ENCODE results near the gene CLIC3. TPM values are rescaled to one million over a fixed set of nuclear protein-coding genes. Genes with fewer than 3 reads are reported as not detected.

Gene CLIC3
- polyA plus RNA-seq, 1 donor: not detected

DNA sequence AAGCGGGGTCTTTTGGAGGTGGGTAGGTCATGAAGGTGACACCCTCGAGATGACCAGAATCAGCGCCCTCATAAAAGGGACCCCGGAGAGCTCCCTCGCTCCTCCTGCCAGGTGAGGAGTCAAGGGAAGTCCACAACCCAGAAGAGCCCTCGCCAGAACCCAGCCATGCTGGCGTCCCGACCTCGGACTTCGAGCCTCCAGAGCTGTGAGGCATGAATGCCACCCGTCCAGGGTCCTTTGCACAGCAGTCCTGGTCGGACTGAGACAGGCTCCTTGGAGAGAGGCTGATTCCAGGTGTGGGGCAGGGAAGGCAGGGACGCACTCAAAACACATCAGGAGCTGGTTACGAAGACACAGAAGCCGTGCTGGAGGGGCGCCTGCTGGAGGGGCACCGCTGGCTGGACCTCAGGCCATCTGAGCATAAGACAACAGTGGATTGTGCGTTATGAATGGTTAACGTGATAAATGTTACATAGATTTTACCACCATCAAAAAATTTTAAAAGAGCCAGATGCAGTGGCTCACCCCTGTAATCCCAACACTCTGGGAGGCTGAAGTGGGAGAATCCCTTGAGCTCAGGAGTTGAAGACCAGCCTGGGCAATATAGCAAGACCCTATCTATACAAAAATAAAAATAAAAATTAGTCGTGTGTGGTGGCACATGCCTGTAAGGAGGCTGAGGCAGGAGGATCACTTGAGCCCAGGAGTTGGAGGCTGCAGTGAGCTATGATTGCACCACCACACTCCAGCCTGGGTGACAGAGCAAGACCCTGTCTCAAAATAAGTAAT, 5.7 kb upstream of the CLIC3 start:
- no peak for DNase-seq

DNA sequence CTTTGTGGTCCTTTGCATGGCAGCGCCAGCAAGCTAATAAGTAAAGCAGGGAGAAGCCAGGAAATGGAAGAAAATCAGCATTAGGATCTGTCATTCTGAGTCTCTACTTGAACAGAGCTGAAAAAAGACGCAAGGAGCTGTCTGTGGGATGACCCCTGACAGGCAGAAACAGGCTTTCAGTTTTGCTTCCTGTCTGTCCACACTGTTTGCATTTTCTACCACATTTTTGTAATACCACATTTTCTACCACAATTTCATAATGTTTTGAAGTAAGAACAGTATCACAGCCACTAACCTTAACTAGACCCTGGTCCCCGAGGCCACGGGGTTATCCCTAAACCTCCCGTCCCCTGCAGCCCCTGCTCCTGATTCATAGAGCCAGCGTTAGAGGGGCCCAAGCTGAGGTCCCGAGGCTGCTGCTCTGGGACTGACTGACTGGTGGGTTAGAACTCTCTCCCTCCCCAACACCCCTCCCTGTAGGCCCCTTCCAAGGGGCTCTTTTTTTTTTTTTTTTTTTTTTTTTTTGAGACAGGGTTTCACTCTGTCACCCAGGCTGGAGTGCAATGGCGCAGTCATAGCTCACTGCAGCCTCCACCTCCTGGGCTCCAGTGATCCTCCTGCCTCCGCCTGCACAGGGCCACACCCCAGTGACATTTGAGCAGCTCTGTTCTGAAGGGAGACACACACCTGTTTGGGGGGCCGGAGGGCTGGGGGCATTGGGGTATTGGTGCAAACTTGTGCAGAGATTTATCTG, 4.0 kb upstream of the CLIC3 start:
- no peak for DNase-seq

DNA sequence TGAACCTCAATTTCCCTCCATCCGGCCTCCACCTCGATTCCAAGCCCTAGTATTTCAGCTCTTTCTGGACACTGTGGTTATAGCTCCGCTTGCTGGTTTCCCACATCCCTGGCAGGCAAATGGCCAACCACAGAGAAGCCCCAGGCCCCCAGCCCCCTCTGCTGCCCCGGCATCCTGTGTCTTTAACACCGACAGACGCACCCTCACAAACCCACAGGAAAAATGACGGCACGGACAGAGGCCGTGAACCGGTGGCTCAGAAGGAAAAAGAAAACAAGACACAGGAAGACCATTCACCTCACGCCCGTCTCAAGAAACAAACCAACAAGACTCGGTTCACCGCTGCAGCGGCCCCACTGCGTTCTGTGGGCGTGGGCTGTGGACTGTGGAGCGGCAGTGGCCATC, 1.5 kb upstream of the CLIC3 start:
- DNase-seq: no peak

DNA sequence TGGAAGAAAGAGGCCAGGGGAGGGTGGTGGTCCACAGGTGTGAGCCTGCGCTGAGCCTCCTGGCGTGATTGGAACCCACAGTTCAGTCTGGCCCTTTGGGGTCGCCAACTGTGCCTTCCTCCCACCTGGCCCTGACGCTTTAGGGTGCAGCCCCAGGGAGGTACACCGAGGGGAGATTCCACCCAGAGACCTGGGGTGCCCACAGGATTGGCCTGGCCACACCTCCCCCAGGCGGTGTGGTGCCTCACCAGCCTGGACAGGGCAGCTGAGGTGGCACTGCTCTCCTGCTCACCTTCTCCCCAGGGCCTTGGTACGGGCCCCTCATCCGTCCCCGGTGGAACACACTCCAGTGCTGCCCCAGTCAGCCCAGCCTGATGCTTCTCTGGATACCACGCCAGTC, 1.0 kb upstream of the CLIC3 start:
- no peak for DNase-seq

DNA sequence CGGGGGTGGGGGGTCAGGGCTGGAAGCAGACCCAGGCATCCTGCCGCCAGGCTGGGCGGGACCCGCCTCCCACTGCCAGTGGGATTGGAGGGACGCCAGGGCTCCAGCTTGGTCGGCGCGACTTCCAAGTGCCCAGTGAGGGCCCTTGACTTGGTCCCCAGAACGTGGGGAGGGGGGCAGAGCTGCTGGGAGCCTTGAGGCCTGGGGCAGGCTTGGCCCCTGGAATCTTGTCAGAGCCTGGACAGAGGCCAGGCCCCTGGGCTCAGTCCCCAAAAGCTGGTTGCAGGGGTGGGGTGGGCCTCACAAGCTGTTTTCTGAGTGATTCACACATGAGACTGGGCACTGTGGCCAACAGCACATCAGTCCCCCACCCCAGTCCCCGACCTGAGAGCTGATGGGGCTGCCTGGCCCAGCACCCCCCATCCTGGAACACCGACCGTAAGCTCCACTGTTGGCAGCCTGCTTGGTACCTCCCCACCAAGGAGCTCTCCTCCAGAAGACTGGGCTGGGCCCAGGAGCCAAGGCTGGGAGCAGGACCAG, 526 bp downstream of the CLIC3 start:
- DNase-seq: no peak

DNA sequence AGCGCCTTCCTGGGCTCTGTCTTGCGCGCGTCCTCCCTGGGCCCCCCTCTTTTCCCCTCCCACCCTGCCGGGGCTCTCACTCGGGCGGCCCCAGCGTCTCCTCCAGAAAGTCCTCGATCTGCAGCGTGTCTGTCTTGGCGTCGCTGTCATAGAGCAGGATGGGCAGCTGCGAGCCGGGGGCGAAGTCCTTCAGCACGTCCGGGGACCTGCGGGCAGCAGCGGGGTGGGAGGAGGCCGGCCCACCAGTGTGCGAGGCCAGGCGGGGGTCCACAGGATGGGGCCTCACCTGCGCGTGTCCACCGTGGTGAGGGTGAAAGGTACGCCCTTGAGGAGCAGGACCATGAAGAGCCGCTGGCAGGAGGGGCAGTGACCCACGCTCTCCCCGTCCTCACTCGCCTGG, 1.0 kb downstream of the CLIC3 start:
- DNase-seq: no peak

DNA sequence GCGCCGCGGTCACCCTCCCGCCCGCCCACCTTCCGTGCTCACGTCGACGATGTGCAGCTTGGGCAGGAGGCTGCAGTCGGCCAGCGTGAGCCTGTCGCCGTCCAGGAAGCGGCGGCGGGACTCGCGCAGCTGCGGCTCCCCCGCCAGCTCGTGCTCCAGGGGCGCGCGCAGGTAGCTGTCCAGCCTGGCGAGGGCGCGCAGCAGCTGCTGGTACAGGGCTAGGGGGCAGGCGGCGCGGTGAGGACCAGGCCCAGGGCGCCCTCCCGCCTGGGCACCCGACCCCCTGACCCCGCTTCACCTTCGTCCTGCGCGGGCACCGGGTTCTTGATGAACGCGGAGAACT, 1.5 kb downstream of the CLIC3 start:
- DNase-seq: no peak

DNA sequence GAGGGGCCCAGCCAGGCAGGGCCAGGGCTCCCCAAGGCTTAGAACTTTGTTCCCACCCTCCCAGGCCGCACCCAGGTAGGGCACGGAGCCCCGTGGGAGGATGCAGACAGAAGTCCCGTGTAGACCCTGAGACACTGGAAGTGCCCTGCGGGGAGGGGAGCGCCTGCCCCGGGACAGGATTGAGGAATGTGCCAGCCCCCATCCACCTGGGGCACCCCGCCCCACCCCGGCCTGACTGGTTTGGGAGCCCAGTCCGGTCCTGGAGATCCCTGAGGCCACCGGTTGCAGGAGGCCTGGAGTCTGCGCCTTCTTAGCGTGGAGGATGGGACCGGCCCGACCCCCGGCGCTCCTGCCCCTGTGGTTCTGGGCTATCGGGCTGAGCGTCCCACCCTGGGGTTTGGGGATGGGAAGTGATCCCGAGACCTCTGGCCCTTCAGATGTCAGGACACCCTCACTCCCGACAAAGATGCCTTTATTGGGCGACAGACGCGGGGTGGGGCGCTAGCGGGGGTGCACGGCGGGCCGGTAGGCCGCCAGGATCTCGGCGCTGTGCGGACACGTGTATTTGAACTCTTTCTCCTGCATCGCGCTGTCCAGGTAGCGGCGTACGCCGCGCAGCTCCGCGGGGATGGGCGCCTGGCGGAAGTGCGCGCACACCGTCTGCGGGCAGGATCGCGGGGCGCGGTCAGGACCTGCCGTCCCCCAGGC, 2.0 kb downstream of the CLIC3 start:
- no peak for DNase-seq

DNA sequence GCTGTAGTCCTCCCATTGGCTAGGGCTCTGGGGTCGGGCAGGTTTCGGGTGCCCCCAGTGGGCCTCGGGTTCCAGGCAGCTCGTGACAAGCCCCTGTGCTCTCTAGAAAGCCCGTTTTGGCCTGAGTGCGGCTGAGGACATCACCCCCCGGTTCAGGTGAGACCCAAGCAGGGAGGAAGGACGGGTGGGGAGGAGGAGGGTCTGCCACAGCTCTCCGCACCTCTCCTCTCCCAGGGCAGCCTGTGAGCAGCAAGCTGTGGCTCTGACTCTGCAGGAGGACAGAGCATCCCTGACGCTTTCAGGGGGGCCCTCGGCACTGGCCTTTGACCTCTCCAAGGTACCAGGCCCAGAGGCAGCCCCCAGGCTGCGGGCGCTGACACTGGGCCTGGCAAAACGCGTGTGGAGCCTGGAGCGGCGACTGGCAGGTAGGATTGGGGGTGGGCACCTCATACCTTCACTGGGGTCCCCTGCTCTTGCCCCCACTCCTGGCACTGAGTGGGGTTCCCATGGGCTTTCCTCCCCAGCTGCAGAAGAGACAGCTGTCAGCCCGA, 3.5 kb downstream of the CLIC3 start:
- no peak for DNase-seq

DNA sequence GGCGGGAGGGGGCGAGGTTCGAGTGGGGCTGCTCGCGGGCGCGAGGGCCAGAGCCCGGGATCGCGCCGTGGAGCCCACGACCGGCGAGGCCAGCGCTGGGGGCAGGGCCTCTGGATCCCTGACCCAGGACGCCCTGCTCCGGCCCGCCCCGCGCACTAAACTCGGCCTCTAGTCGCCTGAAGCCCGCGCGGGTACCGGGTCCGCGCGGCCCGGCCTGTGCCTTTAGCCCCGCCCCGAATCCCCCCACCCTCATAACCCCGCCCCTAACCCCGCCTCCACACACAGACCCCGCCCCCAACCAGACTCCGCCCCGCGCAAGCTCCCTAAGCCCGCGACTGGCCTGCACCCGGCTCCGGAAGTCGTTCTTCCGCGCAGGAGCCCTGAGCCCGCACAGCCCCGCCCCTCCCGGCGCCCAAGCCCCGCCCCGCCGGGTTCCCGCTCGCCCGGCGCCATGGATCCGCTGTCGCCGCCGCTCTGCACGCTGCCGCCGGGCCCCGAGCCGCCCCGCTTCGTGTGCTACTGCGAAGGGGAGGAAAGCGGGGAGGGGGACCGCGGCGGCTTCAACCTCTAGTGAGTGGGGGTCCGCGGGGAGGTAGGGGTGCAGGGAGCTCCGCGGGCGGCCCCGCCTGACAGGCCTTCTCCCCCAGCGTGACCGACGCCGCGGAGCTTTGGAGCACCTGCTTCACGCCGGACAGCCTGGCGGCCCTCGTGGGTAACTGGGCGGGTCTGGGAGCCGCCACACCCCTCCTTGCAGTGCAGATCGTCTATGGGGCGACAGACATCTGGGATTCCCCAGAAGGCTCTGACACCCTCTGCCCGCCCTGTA, 4.2 kb downstream of the CLIC3 start, which contains the start of gene PAXX:
Gene PAXX (plus strand): TSS at position 430 of the 826 bp plus-strand sequence. CDS start 22 bp downstream, at position 452.
- DNase-seq: peak; percentile 85

DNA sequence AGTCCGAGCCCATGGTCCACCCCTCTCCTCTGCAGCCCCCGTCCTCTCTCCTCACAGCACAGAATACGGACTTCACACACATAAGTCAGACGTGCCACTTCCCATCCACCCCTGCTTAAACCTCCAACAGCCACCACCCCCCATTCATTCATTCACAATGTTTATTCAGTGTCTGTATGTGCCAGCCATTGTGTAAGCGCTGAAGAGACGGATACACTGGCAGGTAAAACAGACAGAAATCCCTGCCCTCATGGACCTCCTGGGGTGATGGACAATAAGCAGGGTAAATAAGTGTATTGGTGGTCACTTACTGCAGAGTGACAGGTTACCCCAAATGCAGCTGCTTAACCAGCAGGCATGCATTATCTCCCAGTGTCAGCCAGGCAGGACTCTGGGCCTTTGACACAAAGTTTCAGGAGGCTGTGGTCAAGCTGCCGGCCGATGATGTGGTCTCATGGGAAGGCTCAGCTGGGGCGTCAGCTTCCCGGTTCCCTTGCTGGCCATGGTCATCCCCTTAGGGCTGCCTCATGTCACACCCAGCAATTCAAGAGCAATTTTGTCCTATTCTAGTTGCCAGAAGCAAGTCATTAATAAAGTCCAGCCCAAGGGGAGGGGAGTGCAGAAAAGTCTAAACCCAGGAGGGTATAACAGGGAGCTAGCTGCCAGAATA, 6.0 kb downstream of the CLIC3 start:
- DNase-seq: no peak

DNA sequence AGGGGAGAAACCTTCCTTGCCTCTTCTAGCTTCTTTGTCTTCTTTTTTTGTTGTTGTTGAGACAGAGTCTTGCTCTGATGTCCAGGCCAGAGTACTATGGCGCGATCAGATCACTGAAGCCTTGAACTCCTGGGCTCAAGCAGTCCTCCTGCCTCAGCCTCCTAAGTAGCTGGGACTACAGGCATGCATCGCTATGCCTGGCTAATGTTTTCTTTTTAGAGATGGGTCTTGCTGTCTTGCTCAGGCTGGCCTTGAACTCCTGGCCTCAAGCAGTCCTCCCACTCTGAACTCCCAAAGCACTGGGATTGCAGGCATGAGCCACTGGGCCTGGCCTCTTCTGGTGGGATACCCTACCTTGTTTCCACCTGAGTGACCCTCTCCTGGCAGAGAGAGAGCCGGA, 7.5 kb downstream of the CLIC3 start:
- no peak for DNase-seq

DNA sequence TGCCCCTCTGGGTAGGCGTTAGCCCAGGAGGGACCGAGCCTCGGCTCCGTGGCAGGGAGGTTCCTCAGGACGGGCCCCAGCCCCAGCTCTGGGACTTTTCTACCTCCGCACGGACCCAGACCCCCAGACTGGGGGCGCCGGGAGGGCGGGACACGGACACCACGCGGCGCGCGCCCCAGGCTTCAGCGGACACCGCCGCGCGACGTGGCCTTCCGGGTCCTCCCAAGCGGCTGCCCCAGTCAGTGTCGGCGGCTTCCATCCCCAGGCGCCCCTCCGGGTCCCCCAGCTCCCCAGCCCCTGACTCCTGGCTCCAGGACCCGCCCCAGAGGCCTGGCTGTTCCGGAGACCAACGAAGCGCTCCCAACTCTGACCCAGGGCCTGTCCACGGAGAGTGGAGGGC, 10.5 kb downstream of the CLIC3 start:
- DNase-seq: no peak

DNA sequence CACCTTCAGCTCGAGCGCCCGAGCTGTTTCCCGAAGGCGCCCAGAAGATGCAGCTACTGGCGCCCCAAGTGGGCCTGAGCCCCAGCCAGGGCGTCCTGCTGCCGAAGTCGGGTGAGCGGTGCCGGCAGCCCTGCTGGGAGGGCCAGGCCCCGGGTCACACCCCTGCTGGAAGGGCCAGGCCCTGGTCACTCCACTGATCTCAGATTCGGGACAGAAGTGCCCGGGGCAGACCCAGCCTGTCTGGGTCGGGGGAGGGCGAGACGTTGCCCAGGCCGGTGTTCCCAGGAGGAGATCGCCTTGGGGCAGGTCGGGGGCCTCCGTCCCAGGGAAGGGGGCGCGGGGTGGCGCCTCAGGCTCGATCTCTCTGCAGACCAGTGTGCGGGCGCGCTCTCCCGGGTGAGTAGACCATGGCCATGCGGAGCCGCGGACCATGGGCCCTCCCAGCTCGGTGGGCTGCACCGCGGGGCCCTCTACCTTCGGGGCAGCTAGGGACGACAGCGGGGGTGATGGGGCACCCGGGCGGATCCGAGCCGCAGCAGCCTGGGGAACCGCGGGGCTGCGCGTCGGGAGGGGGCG, 11.3 kb downstream of the CLIC3 start:
- DNase-seq: no peak

DNA sequence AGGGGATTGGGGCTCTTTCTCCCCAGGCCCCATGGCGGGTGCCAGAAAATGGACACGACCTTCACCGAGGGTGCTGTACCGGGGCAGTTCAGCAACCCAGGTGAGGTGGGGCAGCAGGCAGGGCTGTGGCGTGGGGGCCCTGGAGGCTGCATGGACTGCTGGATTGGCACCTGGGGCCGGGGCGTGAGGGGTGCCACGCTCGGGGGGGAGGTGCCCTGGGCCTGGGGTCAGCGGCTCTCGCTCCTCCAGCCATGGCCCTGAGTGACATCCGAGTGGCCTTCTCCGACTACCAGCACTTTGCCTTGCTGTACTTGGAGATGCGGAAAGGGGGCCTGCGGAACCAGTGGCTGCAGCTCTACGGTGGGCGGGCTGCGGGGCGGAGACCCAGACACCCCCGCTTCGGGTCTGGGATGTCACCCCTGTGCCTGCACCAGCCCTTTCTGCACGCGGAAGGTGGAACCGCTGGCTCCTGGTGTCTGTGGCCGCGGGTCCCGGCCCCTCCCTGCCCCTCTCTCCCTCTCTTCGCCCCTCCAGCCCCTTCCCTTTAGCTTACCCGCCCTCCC, 11.8 kb downstream of the CLIC3 start:
- no peak for DNase-seq

DNA sequence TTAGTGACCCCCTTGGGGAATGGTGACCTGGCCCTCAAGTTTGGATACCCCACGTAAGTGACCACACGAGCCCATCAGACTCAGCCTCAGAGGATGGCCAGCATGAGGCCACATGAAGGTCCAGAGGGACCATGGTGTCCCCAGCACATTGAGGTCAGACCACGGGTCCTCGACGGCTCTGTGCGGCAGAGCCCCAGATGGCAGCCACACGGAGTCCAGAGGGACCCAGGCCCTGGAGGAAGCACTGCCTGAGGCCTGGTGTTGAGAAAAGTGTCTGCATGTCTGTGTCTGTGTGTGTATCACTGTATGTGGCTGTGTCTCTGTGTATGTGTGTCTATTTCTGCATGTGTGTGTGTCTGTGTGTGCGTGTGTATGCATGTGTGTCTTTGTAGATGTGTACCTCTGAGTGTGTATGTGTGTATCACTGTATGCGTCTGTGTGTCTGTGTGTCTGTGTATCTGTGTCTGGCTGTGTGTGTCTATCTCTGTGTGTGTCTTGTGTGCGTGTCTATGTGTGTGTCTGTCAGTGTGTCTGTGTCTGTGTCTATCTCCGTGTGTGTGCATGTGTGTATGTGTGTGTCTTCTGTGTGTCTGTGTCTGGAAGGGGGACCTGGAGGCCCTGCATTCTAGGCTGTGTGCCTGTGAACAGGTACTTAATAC, 12.6 kb downstream of the CLIC3 start:
- no peak for DNase-seq

DNA sequence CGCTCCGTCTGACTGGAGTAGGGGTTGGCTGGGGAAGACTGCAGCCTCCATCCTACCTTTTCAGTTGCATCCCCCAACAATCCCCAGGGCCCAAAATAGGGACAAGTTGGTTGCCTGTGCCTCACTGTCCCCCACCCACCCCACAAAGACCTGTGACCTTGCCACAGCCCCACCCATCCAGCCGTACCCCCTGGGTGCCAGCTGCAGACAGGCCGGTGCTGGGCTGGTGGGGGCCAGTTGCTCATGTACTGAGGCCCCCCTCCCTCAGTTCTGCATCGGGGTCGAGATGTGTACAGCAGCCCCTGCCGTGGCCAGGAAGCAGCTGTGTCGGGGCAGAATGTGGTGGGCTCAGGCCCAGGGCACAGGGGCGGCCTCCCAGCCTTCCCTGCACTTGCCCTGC, 13.2 kb downstream of the CLIC3 start:
- no peak for DNase-seq

DNA sequence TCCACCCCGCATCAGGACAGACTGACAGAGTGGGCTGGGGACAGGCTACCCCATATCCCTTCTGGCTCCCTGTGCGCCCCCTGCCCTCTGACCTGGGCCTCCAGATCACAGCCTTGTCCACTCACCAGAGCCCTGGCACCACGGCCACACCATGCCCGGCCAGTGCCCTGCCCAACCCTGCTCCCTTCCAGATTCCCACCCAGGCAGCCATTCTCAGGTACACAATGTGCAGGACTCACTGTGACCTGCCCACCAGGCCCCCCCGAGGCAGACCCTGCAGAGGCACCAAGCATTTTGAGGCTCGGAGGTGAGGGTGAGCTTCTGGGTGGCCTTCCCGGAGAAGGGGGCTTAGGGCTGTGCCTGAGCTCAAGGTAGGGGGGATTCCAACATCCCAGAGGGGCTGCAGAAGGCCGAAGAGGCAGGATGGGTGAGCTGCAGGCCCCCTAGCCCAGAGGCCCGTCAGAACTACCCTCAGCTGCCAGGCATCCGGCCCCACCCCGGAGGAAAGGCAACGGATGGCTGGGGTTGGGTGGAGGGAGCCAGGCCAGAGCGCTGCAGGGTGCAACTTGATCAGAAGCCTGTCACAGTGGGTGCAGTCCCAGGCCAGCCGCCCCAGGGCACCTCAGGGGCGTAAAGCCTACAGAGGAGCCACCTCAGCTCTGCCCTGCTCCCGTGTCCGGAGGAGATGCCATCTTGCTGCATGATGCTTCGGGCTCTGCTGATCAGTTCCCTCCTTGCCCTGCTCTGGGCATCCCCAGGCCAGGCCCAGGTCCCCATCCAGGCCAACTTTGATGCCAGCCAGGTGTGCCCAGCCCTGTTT, 13.9 kb downstream of the CLIC3 start, which contains the start of gene LCNL1:
Gene LCNL1 (plus strand): TSS at position 762 of the 820 bp plus-strand sequence. CDS start 594 bp downstream, outside the sequence.
- DNase-seq: no peak

Measured in left kidney (tissue), 2 donors.